Measurements from ENCODE around the gene SEMA4C.

The SEMA4C gene

DNA sequence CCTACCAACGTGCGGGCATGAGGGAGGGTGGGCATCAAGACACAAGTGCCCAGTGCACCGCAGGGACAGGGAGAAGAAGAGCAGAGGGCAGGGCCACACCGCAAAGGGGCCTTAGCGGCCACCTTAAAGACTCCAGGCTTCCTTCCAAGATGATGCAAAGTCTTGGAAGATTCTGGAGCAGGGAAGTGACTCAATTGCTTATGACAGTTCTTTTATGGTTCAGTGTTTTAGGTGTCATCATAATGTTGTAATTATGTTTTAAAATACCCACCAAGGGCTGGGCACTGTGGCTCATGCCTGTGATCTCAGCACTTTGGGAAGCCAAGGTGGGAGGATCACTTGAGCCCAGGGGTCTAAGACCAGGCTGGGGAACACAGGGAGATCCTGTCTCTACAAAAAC, 44.5 kb upstream of the SEMA4C start:
- H3K4me3 ChIP-seq (ENCODE audit: low read depth, low read length) = no peak overlapping the region
- TF ChIP-seq, protein P1, sequence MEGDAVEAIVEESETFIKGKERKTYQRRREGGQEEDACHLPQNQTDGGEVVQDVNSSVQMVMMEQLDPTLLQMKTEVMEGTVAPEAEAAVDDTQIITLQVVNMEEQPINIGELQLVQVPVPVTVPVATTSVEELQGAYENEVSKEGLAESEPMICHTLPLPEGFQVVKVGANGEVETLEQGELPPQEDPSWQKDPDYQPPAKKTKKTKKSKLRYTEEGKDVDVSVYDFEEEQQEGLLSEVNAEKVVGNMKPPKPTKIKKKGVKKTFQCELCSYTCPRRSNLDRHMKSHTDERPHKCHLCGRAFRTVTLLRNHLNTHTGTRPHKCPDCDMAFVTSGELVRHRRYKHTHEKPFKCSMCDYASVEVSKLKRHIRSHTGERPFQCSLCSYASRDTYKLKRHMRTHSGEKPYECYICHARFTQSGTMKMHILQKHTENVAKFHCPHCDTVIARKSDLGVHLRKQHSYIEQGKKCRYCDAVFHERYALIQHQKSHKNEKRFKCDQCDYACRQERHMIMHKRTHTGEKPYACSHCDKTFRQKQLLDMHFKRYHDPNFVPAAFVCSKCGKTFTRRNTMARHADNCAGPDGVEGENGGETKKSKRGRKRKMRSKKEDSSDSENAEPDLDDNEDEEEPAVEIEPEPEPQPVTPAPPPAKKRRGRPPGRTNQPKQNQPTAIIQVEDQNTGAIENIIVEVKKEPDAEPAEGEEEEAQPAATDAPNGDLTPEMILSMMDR (IDR thresholded peaks at IDR 0.05; ENCODE audit: control insufficient read depth, extremely low read depth, insufficient read depth) = no peak
- no peak for DNase-seq (ENCODE audit: low read depth)

DNA sequence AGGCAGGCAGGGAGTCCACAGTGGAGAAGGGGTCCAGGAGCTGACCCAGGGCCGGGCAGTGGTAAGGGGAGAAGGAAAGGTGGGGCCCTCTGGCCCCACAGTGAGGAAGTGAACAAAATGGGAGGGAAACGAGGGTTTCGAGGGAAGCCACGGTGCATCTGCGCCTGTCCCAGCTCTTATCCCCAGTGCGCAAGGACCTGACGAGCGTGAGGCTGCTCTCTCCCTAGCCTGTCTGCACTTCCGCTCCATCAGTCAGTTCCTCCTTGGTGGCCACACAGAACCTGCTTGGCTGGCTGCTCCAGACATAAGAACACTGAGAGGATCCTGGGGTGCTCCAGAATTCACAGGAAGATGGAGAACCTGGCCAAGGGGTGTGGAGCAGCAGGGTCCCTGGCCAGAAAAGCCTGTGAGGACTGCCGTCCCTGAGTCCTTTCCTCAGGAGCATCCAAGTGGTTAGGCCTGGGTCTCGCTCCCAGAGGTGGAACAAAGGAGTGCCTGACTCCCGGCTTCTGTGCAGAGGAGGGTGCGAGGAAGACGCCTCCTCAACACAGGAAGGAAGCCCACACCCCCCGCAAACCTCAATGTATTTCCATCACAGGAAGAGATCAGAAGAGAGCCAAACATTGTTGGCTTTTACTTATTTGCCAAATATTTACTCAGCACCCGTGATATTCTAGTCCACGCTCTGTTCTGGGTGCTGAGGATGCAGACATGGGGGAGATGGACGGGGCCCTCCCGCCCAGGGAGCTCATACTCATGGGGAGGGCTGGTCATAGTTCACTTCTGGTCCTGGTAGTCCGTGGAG, 43.7 kb upstream of the SEMA4C start:
- TF ChIP-seq, protein P1 (IDR thresholded peaks at IDR 0.05; ENCODE audit: control insufficient read depth, extremely low read depth, insufficient read depth) = no peak
- DNase-seq (ENCODE audit: low read depth) = no peak
- H3K4me3 ChIP-seq (ENCODE audit: low read depth, low read length) = no peak overlapping the region

GRCh38 chr2:96913117-96913397, 43.2 kb upstream of the SEMA4C start:
- H3K4me3 ChIP-seq (ENCODE audit: low read depth, low read length) = no peak overlapping the region
- TF ChIP-seq, protein P1 (IDR thresholded peaks at IDR 0.05; ENCODE audit: control insufficient read depth, extremely low read depth, insufficient read depth) = no peak
- no peak for DNase-seq (ENCODE audit: low read depth)

DNA sequence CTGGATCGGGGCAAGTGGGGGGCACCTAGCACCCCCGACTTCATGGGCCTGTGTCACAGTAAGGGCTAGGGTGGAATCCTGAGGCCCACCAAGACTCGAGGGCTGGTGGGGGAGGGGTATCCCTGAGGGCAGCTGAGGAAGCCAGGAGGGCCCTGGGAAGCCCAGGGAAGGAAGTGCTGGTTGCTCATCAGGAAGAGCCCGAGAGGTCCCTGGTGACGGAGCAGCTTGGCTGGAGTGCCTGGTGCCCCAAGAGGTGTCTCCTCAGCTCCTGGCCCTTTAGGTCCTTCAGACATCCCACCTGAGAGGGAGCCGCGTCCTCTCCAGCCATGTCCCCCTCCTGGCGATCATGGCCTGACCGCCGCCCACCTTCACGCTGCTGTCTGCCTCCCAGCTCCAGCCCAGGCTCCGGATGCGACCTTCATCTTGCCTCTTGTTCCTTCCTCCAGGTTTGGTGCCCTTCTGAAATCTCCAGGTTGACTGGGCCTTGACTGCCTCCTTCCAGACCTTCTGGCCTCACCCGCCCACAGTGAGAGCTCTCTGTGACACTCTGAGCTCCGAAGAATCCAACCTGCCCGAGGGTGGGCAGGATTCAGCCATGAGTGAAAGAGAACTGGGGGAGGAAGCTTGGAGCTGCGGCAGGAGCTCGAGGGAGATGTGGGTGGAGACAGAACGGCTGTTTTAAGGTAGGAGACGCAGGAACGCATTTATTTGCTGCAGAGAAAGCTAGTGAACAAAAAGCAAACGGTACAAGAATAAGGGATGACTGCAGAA, 42.7 kb upstream of the SEMA4C start:
- no peak overlapping the region for H3K4me3 ChIP-seq (ENCODE audit: low read depth, low read length)
- DNase-seq (ENCODE audit: low read depth) = no peak
- TF ChIP-seq, protein P1 (IDR thresholded peaks at IDR 0.05; ENCODE audit: control insufficient read depth, extremely low read depth, insufficient read depth) = no peak

- TF ChIP-seq, protein P1 (IDR thresholded peaks at IDR 0.05; ENCODE audit: control insufficient read depth, extremely low read depth, insufficient read depth) = no peak
- no peak for DNase-seq (ENCODE audit: low read depth)
- H3K4me3 ChIP-seq (ENCODE audit: low read depth, low read length) = no peak overlapping the region
Measured at GRCh38 chr2:96909611-96910021, 39.7 kb upstream of the SEMA4C start.

DNA sequence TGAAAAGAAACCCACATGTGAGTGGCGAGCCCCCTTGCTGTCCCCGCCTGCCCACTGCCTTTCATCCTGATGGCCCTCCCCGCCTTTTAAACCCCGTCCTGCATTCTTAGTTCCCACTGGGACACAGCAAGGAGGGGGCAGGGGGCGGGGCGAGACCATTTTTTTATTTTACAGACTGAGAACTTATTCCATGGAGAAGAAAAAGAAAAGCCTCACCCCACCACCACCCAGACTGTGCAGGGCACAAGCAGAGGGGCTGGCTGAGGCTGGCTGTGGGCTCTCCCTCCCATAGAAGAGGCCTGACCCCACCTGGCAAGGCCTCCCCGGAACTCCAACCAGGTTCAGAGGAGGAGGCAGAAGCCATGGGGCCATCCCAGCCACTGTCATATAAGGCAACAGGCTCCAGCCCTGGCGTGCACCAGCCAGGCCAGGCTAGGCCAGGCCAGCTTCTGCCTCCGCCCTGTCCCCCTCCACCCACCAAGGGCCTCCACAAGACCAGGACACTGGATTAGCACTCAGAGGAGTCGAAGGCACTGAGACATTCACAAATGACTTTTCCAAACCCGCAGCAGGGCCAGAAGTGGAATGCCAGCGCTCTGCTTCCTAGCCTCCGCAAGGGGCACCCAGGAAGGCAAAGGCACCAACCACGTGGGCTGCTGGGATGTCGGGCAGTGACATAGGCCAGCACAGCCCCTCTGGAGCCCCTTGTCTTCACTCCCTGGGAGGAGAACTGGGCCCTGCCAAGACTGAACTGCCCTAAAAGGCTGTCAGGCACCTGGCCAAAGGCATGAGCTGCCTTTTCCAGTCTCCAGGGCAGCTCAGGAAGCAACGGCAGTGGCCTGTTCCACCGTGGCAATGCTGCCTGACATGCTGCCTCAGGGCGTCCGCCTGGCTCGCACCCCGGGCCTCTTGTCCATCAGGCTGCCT, 37.5 kb upstream of the SEMA4C start:
- TF ChIP-seq, protein P1 (IDR thresholded peaks at IDR 0.05; ENCODE audit: control insufficient read depth, extremely low read depth, insufficient read depth) = no peak
- no peak overlapping the region for H3K4me3 ChIP-seq (ENCODE audit: low read depth, low read length)
- no peak for DNase-seq (ENCODE audit: low read depth)

All from LNCaP clone FGC (cell line).